ENCODE measurements around the gene AMDHD1. TPM values are rescaled to one million over a fixed set of nuclear protein-coding genes. Genes with fewer than 3 reads are reported as not detected.

The AMDHD1 gene
- total and polyA plus RNA-seq, 2 of the 4 experiments (the other 2 are of a cell fraction): under 0.01 TPM; not detected in 1

- no peaks in the 10 kb centered on the region for H4K20me1 ChIP-seq (ENCODE audit: insufficient read depth, low read length)
- no peak overlapping the region for H2BK20ac ChIP-seq (ENCODE audit: low read depth, low read length)
- no peak overlapping the region for H3K9ac ChIP-seq (ENCODE audit: low read depth, low read length)
- H3K27ac ChIP-seq (ENCODE audit: insufficient read depth, low read length): no peak overlapping the region
- H2BK5ac ChIP-seq (ENCODE audit: low read depth, low read length, poor library complexity, severe bottlenecking): no peak overlapping the region
- ATAC-seq (ENCODE audit: low read depth) (no peak), DNase-seq (no peak)
- dilution Hi-C loops (cut with HindIII; ENCODE audit: low sequenced_read_pairs, unreplicated experiment): no loop called here
- H3K4me1 ChIP-seq (ENCODE audit: control insufficient read depth, insufficient read depth, low read length): no peaks in the 10 kb centered on the region
- no TSS peak for BruUV-seq (replicated peaks)
- ChIA-PET CTCF (interaction anchor here (1.5 kb wide), 1 partner anchor 12 kb away, joined by 5 read pairs; no protein-coding TSS in a partner anchor), POLR2A (ENCODE audit: unreplicated experiment) (no interaction called here)
- peaks cover 2% of the 10 kb centered on the region for H3K27me3 ChIP-seq (ENCODE audit: control insufficient read depth, insufficient read depth, low read length)
- no peak overlapping the region for H2AK9ac ChIP-seq (replicated peaks; ENCODE audit: low read depth, low read length, poor library complexity)
- H3K18ac ChIP-seq (ENCODE audit: low read depth, low read length): no peak overlapping the region
- H3K9me1 ChIP-seq (ENCODE audit: insufficient read depth, low read length): no peaks in the 10 kb centered on the region
- H2AFZ ChIP-seq (replicated peaks; ENCODE audit: low read length, poor library complexity): no peak overlapping the region
- no peak overlapping the region for H4K91ac ChIP-seq (ENCODE audit: insufficient read depth, low read depth, low read length)
- H3K4me2 ChIP-seq (ENCODE audit: low read depth, low read length): no peak overlapping the region
- H2AK5ac ChIP-seq (ENCODE audit: low read depth, low read length): no peak overlapping the region
- H3K23ac ChIP-seq (ENCODE audit: low read depth, low read length): no peak overlapping the region
- H3K4ac ChIP-seq (ENCODE audit: low read depth, low read length): no peak overlapping the region
- no peak overlapping the region for H4K8ac ChIP-seq (ENCODE audit: low read depth in 2 of 2, low read length in 2 of 2)
- no peak overlapping the region for H3K56ac ChIP-seq (ENCODE audit: extremely low read depth, insufficient read depth, low read length)
- in situ Hi-C loops (cut with MboI; ENCODE audit: low sequenced_read_pairs): no loop called here
- no peaks in the 10 kb centered on the region for H3K79me1 ChIP-seq (ENCODE audit: low read depth in 1 of 2, low read length in 2 of 2)
- H4K5ac ChIP-seq (ENCODE audit: low read depth, low read length): no peak overlapping the region
- H3K9me3 ChIP-seq (ENCODE audit: control insufficient read depth, insufficient read depth, low read length): no peaks in the 10 kb centered on the region
- H3K4me3 ChIP-seq (ENCODE audit: insufficient read depth, low read depth, low read length): no peak overlapping the region
- no peak overlapping the region for H2BK120ac ChIP-seq (ENCODE audit: low read depth, low read length)
- H3K14ac ChIP-seq (replicated peaks; ENCODE audit: low read depth, low read length): no peak overlapping the region
- no peak overlapping the region for H2BK15ac ChIP-seq (ENCODE audit: low read depth, low read length)
- TF ChIP-seq MAZ (IDR thresholded peaks at IDR 0.05; ENCODE audit: borderline replicate concordance, low read depth, low read length): no peak
- no peak for TF ChIP-seq CEBPB (IDR thresholded peaks at IDR 0.05; ENCODE audit: low read depth, low read length)
- TF ChIP-seq BHLHE40 (IDR thresholded peaks at IDR 0.05; ENCODE audit: low read depth, low read length): no peak
- 64% methylated on average over 6 of the region's 7 CpGs; no CpG with 5 or more reads in 1 of the 2 experiments for WGBS, 2 experiments (ENCODE audit: extremely low coverage in 2 of 2, insufficient read length in 1 of 2)
- intact Hi-C loops (cut with micrococcal nuclease): no loop called here
- no peaks in the 10 kb centered on the region for H3K36me3 ChIP-seq (ENCODE audit: control insufficient read depth, insufficient read depth, low read length)
Measured at GRCh38 chr12:95966287-95966870, 23.2 kb downstream of the AMDHD1 start.
